Measurements from ENCODE around the gene HBG1. TPM values are rescaled to one million over a fixed set of nuclear protein-coding genes. Genes with fewer than 3 reads are reported as not detected.

The HBG1 gene
- not detected in 2 replicates for total RNA-seq

GRCh38 chr11:5249807-5250396 lies at the start of gene HBG1:
TSS of gene HBG1 (minus strand) at chr11:5249857. CDS start at chr11:5249804, 53 bp downstream.

DNA sequence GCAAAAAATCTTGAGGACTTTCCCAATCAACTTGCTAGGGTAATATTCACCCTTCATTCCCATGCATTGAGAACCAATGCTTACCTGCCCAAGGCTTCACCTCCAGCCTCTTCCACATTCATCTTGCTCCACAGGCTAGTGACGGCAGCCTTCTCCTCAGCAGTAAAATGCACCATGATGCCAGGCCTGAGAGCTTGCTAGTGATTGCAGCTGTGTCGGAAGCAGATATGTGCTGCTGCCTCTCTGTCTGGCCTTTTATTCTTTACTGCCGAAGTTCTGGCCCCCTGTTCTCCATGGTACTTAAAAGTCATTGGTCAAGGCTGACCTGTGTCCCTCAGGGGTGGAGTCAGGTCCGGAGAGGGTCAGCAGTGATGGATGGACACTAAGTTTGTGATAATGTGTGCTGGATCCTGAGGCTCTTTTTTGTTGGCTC lies 20.1 kb upstream of the HBG1 start, which contains the start of gene HBE1:
TSS of gene HBE1 (minus strand) at position 231 of the 433 bp plus-strand sequence. CDS start at position 176, 55 bp downstream.

GRCh38 chr11:5254646-5255413 lies 5.2 kb upstream of the HBG1 start, which contains the start of gene HBG2:
TSS of gene HBG2 (minus strand) at chr11:5254781. CDS start at chr11:5254728, 53 bp downstream.

DNA sequence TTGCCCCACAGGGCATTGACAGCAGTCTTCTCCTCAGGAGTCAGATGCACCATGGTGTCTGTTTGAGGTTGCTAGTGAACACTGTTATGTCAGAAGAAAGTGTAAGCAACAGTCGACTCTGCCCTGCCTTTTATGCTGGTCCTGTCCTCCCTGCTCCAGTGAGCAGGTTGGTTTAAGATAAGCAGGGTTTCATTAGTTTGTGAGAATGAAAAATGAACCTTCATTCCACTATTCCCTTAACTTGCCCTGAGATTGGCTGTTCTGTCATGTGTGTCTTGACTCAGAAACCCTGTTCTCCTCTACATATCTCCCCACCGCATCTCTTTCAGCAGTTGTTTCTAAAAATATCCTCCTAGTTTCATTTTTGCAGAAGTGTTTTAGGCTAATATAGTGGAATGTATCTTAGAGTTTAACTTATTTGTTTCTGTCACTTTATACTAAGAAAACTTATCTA lies 15.2 kb downstream of the HBG1 start, which contains the start of gene HBD:
TSS of gene HBD (minus strand) at position 103 of the 454 bp plus-strand sequence. CDS start at position 53, 50 bp downstream.

DNA sequence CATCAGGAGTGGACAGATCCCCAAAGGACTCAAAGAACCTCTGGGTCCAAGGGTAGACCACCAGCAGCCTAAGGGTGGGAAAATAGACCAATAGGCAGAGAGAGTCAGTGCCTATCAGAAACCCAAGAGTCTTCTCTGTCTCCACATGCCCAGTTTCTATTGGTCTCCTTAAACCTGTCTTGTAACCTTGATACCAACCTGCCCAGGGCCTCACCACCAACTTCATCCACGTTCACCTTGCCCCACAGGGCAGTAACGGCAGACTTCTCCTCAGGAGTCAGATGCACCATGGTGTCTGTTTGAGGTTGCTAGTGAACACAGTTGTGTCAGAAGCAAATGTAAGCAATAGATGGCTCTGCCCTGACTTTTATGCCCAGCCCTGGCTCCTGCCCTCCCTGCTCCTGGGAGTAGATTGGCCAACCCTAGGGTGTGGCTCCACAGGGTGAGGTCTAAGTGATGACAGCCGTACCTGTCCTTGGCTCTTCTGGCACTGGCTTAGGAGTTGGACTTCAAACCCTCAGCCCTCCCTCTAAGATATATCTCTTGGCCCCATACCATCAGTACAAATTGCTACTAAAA lies 22.8 kb downstream of the HBG1 start, which contains the start of gene HBB:
TSS of gene HBB (minus strand) at position 340 of the 579 bp plus-strand sequence. CDS start at position 290, 50 bp downstream.

GRCh38 chr11:5200582-5200981 lies 49.1 kb downstream of the HBG1 start, which contains the start of gene OR51V1:
TSS of gene OR51V1 (minus strand) at chr11:5200682. CDS start at chr11:5200682, 0 bp downstream.

Other genes starting within 250 kb of the HBG1 start
- not detected in 2 replicates for gene OR52J3, start 203.3 kb downstream of the HBG1 start, total RNA-seq
- gene OR52E2, start 190.2 kb downstream of the HBG1 start, total RNA-seq: not detected in 2 replicates
- gene OR52E1, start 180.3 kb downstream of the HBG1 start, total RNA-seq: not detected in 2 replicates
- gene OR52A5, start 111.5 kb downstream of the HBG1 start, total RNA-seq: not detected in 2 replicates
- gene OR52A1, start 95.1 kb downstream of the HBG1 start, total RNA-seq: not detected in 2 replicates
- gene OR51V1, start 49.2 kb downstream of the HBG1 start, total RNA-seq: not detected in 2 replicates
- not detected in 2 replicates for gene HBB, start 22.8 kb downstream of the HBG1 start, total RNA-seq
- gene HBD, start 15.4 kb downstream of the HBG1 start, total RNA-seq: not detected in 2 replicates
- gene HBG2, start 4.9 kb upstream of the HBG1 start, total RNA-seq: not detected in 2 replicates
- not detected in 2 replicates for gene HBE1, start 20.1 kb upstream of the HBG1 start, total RNA-seq
- gene OR51B4, start 52.1 kb upstream of the HBG1 start, total RNA-seq: not detected in 2 replicates
- gene OR51B2, start 74.4 kb upstream of the HBG1 start, total RNA-seq: not detected in 2 replicates
- gene OR51B5, start 93.7 kb upstream of the HBG1 start, total RNA-seq: not detected in 2 replicates
- not detected in 2 replicates for gene OR51B6, start 101.7 kb upstream of the HBG1 start, total RNA-seq
- gene OR51M1, start 134.0 kb upstream of the HBG1 start, total RNA-seq: not detected in 2 replicates
- not detected in 2 replicates for gene OR51Q1, start 172.3 kb upstream of the HBG1 start, total RNA-seq
- gene OR51I1, start 191.7 kb upstream of the HBG1 start, total RNA-seq: not detected in 2 replicates
- not detected in 2 replicates for gene OR51I2, start 199.5 kb upstream of the HBG1 start, total RNA-seq
- gene OR52D1, start 238.8 kb upstream of the HBG1 start, total RNA-seq: not detected in 2 replicates

Measured in airway epithelial cell (primary cell).